Upper lobe of left lung (tissue), 6 donors: ENCODE results near the gene TNFRSF12A. TPM values are rescaled to one million over a fixed set of nuclear protein-coding genes. Genes with fewer than 3 reads are reported as not detected.

Experiments
- ATAC-seq, 2 donors: fragments of 200-7000 bp; cut with Tn5 transposase; one replicate each; pipeline ENCODE4 v1.9.1; 2022; ENCODE audit warnings: mild to moderate bottlenecking in 2 of 2, moderate library complexity in 2 of 2; ENCODE audit not compliant: low FRiP score in 2 of 2
- DNase-seq, 2 donors: peaks; one replicate each; pipeline ENCODE4 v3.0.0-alpha.2; 2019 to 2020
- H3K27ac ChIP-seq, 4 donors: fragments of 200-600 bp; sonication (generic); one replicate each; pipeline ENCODE4 v1.5.1; 2016 to 2019
- H3K27me3 ChIP-seq, 4 donors: fragments of 200-600 bp; sonication (generic); one replicate each; pipeline ENCODE4 v1.5.1; 2017 to 2019
- H3K36me3 ChIP-seq, 4 donors: fragments of 200-600 bp; sonication (generic); one replicate each; pipeline ENCODE4 v1.5.1; 2016 to 2019
- H3K4me1 ChIP-seq, 4 donors: fragments of 200-600 bp; sonication (generic); one replicate each; pipeline ENCODE4 v1.5.1; 2018 to 2019
- H3K4me3 ChIP-seq, 4 donors: fragments of 200-600 bp; sonication (generic); one replicate each; pipeline ENCODE4 v1.5.1; 2017 to 2019; ENCODE audit warnings: mild to moderate bottlenecking in 2 of 4, moderate library complexity in 1 of 4
- H3K9me3 ChIP-seq, 4 donors: fragments of 200-600 bp; sonication (generic); one replicate each; pipeline ENCODE4 v1.5.1; 2018 to 2019
- CTCF ChIP-seq, 6 experiments: fragments of 450-650 bp in 4 of 6; fragments of 200-600 bp in 2 of 6; sonication (generic) in 2 of 6; IDR thresholded peaks; one replicate each; pipeline ENCODE4 v1.5.1; 2016 to 2019; ENCODE audit warnings: antibody characterized with exemption in 6 of 6
- EP300 ChIP-seq, 4 donors: sonication (generic); formaldehyde crosslinking; IDR thresholded peaks; one replicate each; pipeline ENCODE4 v1.5.1; 2017; ENCODE audit warnings: antibody characterized with exemption in 4 of 4, control low read depth in 2 of 4
- POLR2A ChIP-seq, 4 donors: fragments of 450-650 bp; IDR thresholded peaks; one replicate each; pipeline ENCODE4 v1.5.1; 2016 to 2017; ENCODE audit warnings: antibody characterized with exemption in 4 of 4, mild to moderate bottlenecking in 2 of 4
- POLR2AphosphoS5 ChIP-seq, 2 donors: sonication (generic); formaldehyde crosslinking; IDR thresholded peaks; one replicate each; pipeline ENCODE4 v1.5.1; 2017; ENCODE audit warnings: antibody characterized with exemption in 2 of 2
- WGBS, 2 donors: methylation state at CpG; one replicate each; pipeline ENCODE4 v1.1.5; 2017 to 2018; 5-methylcytosine and 5-hydroxymethylcytosine counted together
- total RNA-seq, 6 donors: library from RNA; depleted of rRNA in 4 of 6; stranded (reverse); fragments of >200 nt in 4 of 6; gene quantifications; one replicate each; pipeline versions ENCODE4 v1.1.0 to v1.2.1, GENCODE V29; 2016 to 2021
- donor health status: DM: no; HTN: no; CAD: no; lungs with moderate emphysema.
- donor health status: DM: no; HTN: yes; CAD: no; lungs with severe emphysema.

Gene TNFRSF12A
- total RNA-seq, 6 donors from 2014 or later: 37.7 to 431 (median 76.5) TPM

DNA sequence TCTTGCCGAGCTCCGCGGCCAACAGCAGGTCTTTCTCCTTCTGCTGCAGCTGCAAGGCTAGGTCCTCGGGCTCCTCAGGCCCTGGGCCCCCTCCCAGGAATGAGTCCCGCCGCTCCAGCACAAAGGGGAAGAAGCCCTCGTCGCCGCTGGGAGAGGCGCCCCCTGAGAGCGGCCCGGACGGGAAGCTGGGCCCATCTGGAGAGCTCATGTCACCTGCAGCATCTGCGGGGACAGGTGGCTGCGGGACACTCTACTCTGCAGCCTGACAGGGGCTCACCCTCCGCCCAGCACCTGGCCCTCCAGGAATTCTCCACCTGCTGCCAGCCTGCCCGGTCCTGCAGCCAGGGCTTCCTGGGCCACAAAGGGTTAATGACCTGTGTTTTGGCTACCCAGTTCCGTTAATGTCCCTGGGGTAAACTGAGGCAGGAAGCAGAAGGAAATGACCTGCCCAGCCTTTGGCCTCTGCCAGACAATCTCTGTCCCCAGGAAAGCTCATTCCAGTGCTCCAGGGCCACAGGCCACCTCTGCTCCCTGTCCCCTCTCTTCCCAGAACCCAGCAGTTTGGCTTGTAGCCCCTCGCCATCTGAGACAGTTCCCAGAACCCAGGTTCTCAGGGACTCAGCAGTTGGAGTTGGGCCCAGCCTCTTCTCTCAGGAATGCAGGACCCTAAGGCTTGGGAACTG, 15.3 kb downstream of the TNFRSF12A start:
- H3K9me3 ChIP-seq: no peaks in the 10 kb centered on the region
- peak overlapping the region in 2 of 4 donors; percentile 61 to 63 for H3K27ac ChIP-seq
- ATAC-seq (no peak), DNase-seq (peak in 1 of 2 donors; percentile 58)
- peaks cover 7 to 31% (median 18%) of the 10 kb centered on the region in 4 donors for H3K4me1 ChIP-seq
- no peaks in the 10 kb centered on the region for H3K36me3 ChIP-seq
- peak overlapping the region in 3 of 4 donors; percentile 55 to 60 (median 56) for H3K4me3 ChIP-seq
- WGBS, 2 donors: 20 to 44% methylated on average over 2 to 15 of the region's 19 CpGs
- peaks cover 4 to 31% (median 16%) of the 10 kb centered on the region in 4 donors for H3K27me3 ChIP-seq
- no peak for TF ChIP-seq POLR2AphosphoS5 (IDR thresholded peaks at IDR 0.05)
- TF ChIP-seq EP300 (IDR thresholded peaks at IDR 0.05): no peak
- no peak for TF ChIP-seq POLR2A (IDR thresholded peaks at IDR 0.05)
- no peak for TF ChIP-seq CTCF (IDR thresholded peaks at IDR 0.05)

- peak overlapping the region; percentile 37 to 63 (median 57) for H3K27ac ChIP-seq
- peaks cover 4 to 27% (median 15%) of the 10 kb centered on the region in 4 donors for H3K27me3 ChIP-seq
- DNase-seq (peak; percentile 50 to 89), ATAC-seq (peak; percentile 16 to 63)
- TF ChIP-seq CTCF (IDR thresholded peaks at IDR 0.05) (no peak), POLR2AphosphoS5 (IDR thresholded peaks at IDR 0.05) (no peak), EP300 (IDR thresholded peaks at IDR 0.05) (no peak), POLR2A (IDR thresholded peaks at IDR 0.05) (no peak)
- no peaks in the 10 kb centered on the region for H3K36me3 ChIP-seq
- H3K4me1 ChIP-seq: peaks cover 7 to 31% (median 18%) of the 10 kb centered on the region in 4 donors
- H3K9me3 ChIP-seq: no peaks in the 10 kb centered on the region
- 4 to 5% methylated on average over 5 to 25 of the region's 40 CpGs for WGBS, 2 donors
- peak overlapping the region; percentile 18 to 60 (median 56) for H3K4me3 ChIP-seq
Observed at GRCh38 chr16:3035972-3036725, 16.0 kb downstream of the TNFRSF12A start.

DNA sequence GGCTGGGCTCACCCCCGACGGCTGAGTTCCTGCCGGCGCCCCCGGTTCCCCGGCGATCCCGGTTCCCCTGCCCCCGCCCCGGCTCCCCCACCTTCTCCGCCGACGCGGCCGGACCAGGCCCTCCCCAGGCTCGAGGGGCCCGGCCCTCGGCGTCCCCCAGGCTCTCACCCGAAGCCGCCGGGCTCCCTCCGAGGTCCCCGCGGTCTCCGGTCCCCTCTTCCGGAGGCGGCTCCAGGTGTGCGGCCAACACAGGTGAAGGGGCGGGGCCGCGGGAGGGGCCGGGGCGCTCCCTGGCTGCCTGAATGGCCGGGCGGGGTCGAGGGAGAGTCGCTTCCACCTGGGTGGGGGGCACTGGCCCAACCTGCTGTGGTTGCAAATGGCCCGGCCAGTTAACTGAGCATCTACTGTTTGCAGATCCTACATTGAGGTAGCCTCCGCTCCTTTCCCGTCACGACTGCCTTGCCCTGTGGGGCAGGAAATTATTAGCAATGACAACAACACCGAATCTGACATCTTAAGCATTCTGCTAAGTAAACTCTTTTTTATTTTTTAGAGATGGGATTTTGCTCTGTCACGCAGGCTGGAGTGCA, 16.7 kb downstream of the TNFRSF12A start, which contains the start of gene BICDL2:
Gene BICDL2 (minus strand): TSS at position 219 of the 590 bp plus-strand sequence. CDS start 1,448 bp downstream, outside the sequence.
- DNase-seq: peak; percentile 67 to 90
- WGBS, 2 donors: 25 to 35% methylated on average over 5 to 8 of the region's 44 CpGs
- Histone ChIP-seq H3K27ac (peak within 1 kb of the TSS; percentile 37 to 63 (median 57)), H3K4me1 (peaks cover 7 to 31% (median 14%) of the 10 kb centered on the region in 4 donors), H3K36me3 (no peaks in the 10 kb centered on the region), H3K4me3 (peak within 1 kb of the TSS; percentile 18 to 60 (median 56)), H3K27me3 (peaks cover 4 to 26% (median 15%) of the 10 kb centered on the region in 4 donors), H3K9me3 (no peaks in the 10 kb centered on the region)
- TF ChIP-seq EP300 (IDR thresholded peaks at IDR 0.05): no peak
- TF ChIP-seq POLR2A (IDR thresholded peaks at IDR 0.05): peak in 1 of 4 donors; percentile 34
- peak; percentile 23 to 32 for ATAC-seq

DNA sequence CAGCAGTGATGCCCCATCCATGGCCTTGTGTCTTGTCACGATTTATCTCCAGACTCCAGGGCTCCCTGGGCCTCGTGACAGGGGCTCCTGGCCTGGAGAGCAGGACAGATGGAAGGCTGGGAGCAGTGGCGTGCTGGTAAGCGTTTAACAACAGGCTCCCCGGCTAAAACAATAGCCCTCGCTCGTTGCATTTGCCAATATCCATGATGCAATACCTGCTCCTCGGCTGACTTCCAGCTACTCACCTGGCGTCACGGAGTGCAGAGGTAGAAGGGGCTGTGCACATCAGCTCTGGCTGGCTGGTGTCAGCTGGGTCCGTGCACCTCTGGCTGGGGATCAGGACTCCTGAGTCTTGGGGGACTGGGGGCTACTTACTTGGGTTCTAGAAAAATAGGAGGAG, 18.1 kb downstream of the TNFRSF12A start:
- H3K4me1 ChIP-seq: peaks cover 7 to 31% (median 14%) of the 10 kb centered on the region in 4 donors
- ATAC-seq (no peak), DNase-seq (peak in 1 of 2 donors; percentile 76)
- no peak for TF ChIP-seq CTCF (IDR thresholded peaks at IDR 0.05)
- TF ChIP-seq POLR2AphosphoS5 (IDR thresholded peaks at IDR 0.05): no peak
- no peak for TF ChIP-seq EP300 (IDR thresholded peaks at IDR 0.05)
- no peak for TF ChIP-seq POLR2A (IDR thresholded peaks at IDR 0.05)
- H3K36me3 ChIP-seq: no peaks in the 10 kb centered on the region
- 24 to 37% methylated on average over 8 to 11 of the region's 11 CpGs for WGBS, 2 donors
- no peaks in the 10 kb centered on the region for H3K9me3 ChIP-seq
- no peak overlapping the region for H3K27ac ChIP-seq
- H3K4me3 ChIP-seq: no peak overlapping the region
- peaks cover 4 to 24% (median 15%) of the 10 kb centered on the region in 4 donors for H3K27me3 ChIP-seq

DNA sequence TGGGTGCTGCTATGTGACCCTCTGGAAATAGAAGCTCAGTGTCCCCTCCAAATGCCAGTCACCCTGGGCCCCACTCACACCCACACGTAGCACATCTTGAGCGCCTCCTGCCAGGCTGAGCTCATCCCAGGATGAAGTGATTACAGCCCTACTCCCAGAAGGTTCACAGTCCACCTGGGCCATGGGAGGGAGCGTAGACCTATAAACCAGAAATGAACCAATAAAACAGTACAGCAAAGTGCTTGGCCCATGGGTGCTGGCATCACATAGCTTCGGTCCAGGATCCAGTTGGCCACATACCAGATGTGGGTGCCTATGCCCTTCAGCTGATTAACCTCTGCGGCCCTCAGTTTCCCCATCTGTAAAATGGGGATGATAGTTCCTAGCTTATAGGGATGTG, 18.7 kb downstream of the TNFRSF12A start:
- DNase-seq (no peak), ATAC-seq (no peak)
- no peak overlapping the region for H3K27ac ChIP-seq
- TF ChIP-seq EP300 (IDR thresholded peaks at IDR 0.05) (no peak), CTCF (IDR thresholded peaks at IDR 0.05) (no peak), POLR2AphosphoS5 (IDR thresholded peaks at IDR 0.05) (no peak), POLR2A (IDR thresholded peaks at IDR 0.05) (no peak)
- 80 to 92% methylated on average over 5 of the region's 5 CpGs for whole genome bisulfite sequencing, 2 donors
- H3K9me3 ChIP-seq: no peaks in the 10 kb centered on the region
- no peak overlapping the region for H3K4me3 ChIP-seq
- H3K4me1 ChIP-seq: peaks cover 7 to 31% (median 14%) of the 10 kb centered on the region in 4 donors
- H3K36me3 ChIP-seq: no peaks in the 10 kb centered on the region
- H3K27me3 ChIP-seq: peaks cover 4 to 27% (median 15%) of the 10 kb centered on the region in 4 donors
